Liver (tissue), 9 donors: Measurements from ENCODE around the gene ILKAP. TPM values are rescaled to one million over a fixed set of nuclear protein-coding genes. Genes with fewer than 3 reads are reported as not detected.

Experiments used
- DNase-seq: peaks from one replicate; pipeline ENCODE4 v3.0.0-alpha.2; 2017; ENCODE audit warnings: low spot score
- H3K27ac ChIP-seq, 2 donors: one replicate each; pipeline ENCODE4 v1.7.0; 2013; ENCODE audit warnings: inconsistent platforms in 2 of 2, low read length in 2 of 2, control low read depth in 1 of 2, low read depth in 1 of 2, mild to moderate bottlenecking in 1 of 2
- H3K27me3 ChIP-seq, 4 donors: one replicate each; pipeline versions ENCODE4 v1.6.1 to v1.7.0; 2013; ENCODE audit warnings: low read length in 3 of 4, inconsistent platforms in 1 of 4, mild to moderate bottlenecking in 1 of 4, moderate library complexity in 1 of 4; ENCODE audit not compliant: control insufficient read depth in 4 of 4, insufficient read depth in 4 of 4
- H3K36me3 ChIP-seq, 4 donors: one replicate each; pipeline versions ENCODE4 v1.6.1 to v1.7.0; 2013; ENCODE audit warnings: low read length in 3 of 4, mild to moderate bottlenecking in 3 of 4, low read depth in 1 of 4, moderate library complexity in 1 of 4; ENCODE audit not compliant: control insufficient read depth in 4 of 4, insufficient read depth in 3 of 4
- H3K4me1 ChIP-seq, 4 donors: one replicate each; pipeline versions ENCODE4 v1.6.1 to v1.7.0; 2013; ENCODE audit warnings: low read length in 3 of 4, mild to moderate bottlenecking in 3 of 4, moderate library complexity in 1 of 4; ENCODE audit not compliant: control insufficient read depth in 4 of 4, insufficient read depth in 4 of 4
- H3K4me3 ChIP-seq, 3 donors: one replicate each; pipeline versions ENCODE4 v1.6.1 to v1.7.0; 2013; ENCODE audit warnings: low read length in 3 of 3, control low read depth in 1 of 3, low read depth in 1 of 3, mild to moderate bottlenecking in 1 of 3
- H3K9ac ChIP-seq, 2 donors: one replicate each; pipeline ENCODE4 v1.7.0; 2013; ENCODE audit warnings: low read length in 2 of 2, mild to moderate bottlenecking in 2 of 2, moderate library complexity in 2 of 2, control low read depth in 1 of 2, low read depth in 1 of 2
- H3K9me3 ChIP-seq, 4 donors: one replicate each; pipeline versions ENCODE4 v1.6.1 to v1.7.0; 2013; ENCODE audit warnings: low read length in 3 of 4; ENCODE audit not compliant: control insufficient read depth in 4 of 4
- ATF3 ChIP-seq: IDR thresholded peaks from 2 replicates; pipeline ENCODE4 v1.6.1; 2016; ENCODE audit warnings: antibody characterized with exemption
- EGR1 ChIP-seq, 2 donors: IDR thresholded peaks; 2 replicates each; pipeline ENCODE4 v1.6.1; 2016 to 2018; ENCODE audit warnings: antibody characterized with exemption in 2 of 2, low read depth in 2 of 2
- FOXA1 ChIP-seq: IDR thresholded peaks from 2 replicates; pipeline ENCODE4 v1.6.1; 2016; ENCODE audit warnings: antibody characterized with exemption
- GABPA ChIP-seq, 2 donors: IDR thresholded peaks in 1 of 2; conservative IDR thresholded peaks in 1 of 2; 2 replicates each; pipeline ENCODE4 v1.6.1; 2016; ENCODE audit warnings: antibody characterized with exemption in 2 of 2, mild to moderate bottlenecking in 1 of 2, moderate library complexity in 1 of 2
- JUND ChIP-seq, 2 donors: IDR thresholded peaks; 2 replicates each; pipeline ENCODE4 v1.6.1; 2016; ENCODE audit warnings: antibody characterized with exemption in 2 of 2
- MAX ChIP-seq: IDR thresholded peaks from 2 replicates; pipeline ENCODE4 v1.6.1; 2016; ENCODE audit warnings: antibody characterized with exemption
- NR2F2 ChIP-seq: IDR thresholded peaks from 2 replicates; pipeline ENCODE4 v1.6.1; 2016; ENCODE audit warnings: antibody characterized with exemption
- RAD21 ChIP-seq, 2 donors: IDR thresholded peaks; 2 replicates each; pipeline ENCODE4 v1.6.1; 2016; ENCODE audit warnings: antibody characterized with exemption in 2 of 2, mild to moderate bottlenecking in 2 of 2
- REST ChIP-seq: IDR thresholded peaks from 2 replicates; pipeline ENCODE4 v1.6.1; 2016; ENCODE audit warnings: antibody characterized with exemption, mild to moderate bottlenecking
- SP1 ChIP-seq: IDR thresholded peaks from 2 replicates; pipeline ENCODE4 v1.6.1; 2018; ENCODE audit warnings: antibody characterized with exemption, mild to moderate bottlenecking
- YY1 ChIP-seq: IDR thresholded peaks from 2 replicates; pipeline ENCODE4 v1.6.1; 2016; ENCODE audit warnings: antibody characterized with exemption, mild to moderate bottlenecking
- ZBTB33 ChIP-seq: IDR thresholded peaks from 2 replicates; pipeline ENCODE4 v1.6.1; 2016; ENCODE audit warnings: antibody characterized with exemption
- WGBS: extraction: QIAGEN DNeasy Blood & Tissue Kit; methylation state at CpG from one replicate; pipeline ENCODE4 v1.1.7; 2013; 5-methylcytosine and 5-hydroxymethylcytosine counted together
- polyA plus RNA-seq, 2 donors: library from polyadenylated mRNA; stranded (reverse) in 1 of 2; unstranded in 1 of 2; fragments of 200-250 nt in 1 of 2; fragments of >200 nt in 1 of 2; fragmentation: Nextera tagmentation in 1 of 2; extraction: Ambion mirVana in 1 of 2; gene quantifications; one replicate each; pipeline versions ENCODE4 v1.2.1 to v1.2.3, GENCODE V29; 2013 to 2015
- total RNA-seq, 2 donors: library from RNA; depleted of rRNA; stranded (reverse); fragments of >200 nt; gene quantifications; one replicate each; pipeline ENCODE4 v1.2.3, GENCODE V29; 2014
- donor health status: healthy.
- donor health status: healthy.
- donor health status: healthy.
- donor health status: healthy.
- donor health status: healthy.

Gene ILKAP
- total and polyA plus RNA-seq, 4 donors, result 15.0 to 21.1 (median 20.0) TPM

GRCh38 chr2:238251331-238251730 lies 47.8 kb upstream of the ILKAP start:
- Histone ChIP-seq H3K36me3 (peaks cover 13 to 85% (median 48%) of the 10 kb centered on the region in 4 donors), H3K4me1 (no peaks in the 10 kb centered on the region), H3K9me3 (no peaks in the 10 kb centered on the region), H3K4me3 (no peak overlapping the region), H3K27me3 (no peaks in the 10 kb centered on the region), H3K9ac (no peak overlapping the region), H3K27ac (no peak overlapping the region)
- no peak for DNase-seq
- WGBS, result 97% methylated on average over 12 of the region's 12 CpGs
- TF ChIP-seq REST, result no peak
- TF ChIP-seq ATF3, result no peak
- no peak for TF ChIP-seq EGR1 (IDR thresholded peaks at IDR 0.05; ENCODE audit: low read depth in 2 of 2)
- TF ChIP-seq MAX, result no peak
- TF ChIP-seq YY1, result no peak
- no peak for TF ChIP-seq RAD21 (IDR thresholded peaks at IDR 0.05)
- no peak for TF ChIP-seq JUND (IDR thresholded peaks at IDR 0.05)
- TF ChIP-seq NR2F2, result no peak
- no peak for TF ChIP-seq GABPA (IDR thresholded peaks at IDR 0.05 in 1 of 2, conservative IDR thresholded peaks at IDR 0.05 in 1 of 2)
- no peak for TF ChIP-seq SP1
- TF ChIP-seq ZBTB33, result no peak
- no peak for TF ChIP-seq FOXA1

- H3K9me3 ChIP-seq, result no peaks in the 10 kb centered on the region
- no peak overlapping the region for H3K9ac ChIP-seq
- no peaks in the 10 kb centered on the region for H3K4me1 ChIP-seq
- WGBS, result 97% methylated on average over 7 of the region's 7 CpGs
- TF ChIP-seq EGR1 (IDR thresholded peaks at IDR 0.05; ENCODE audit: low read depth in 2 of 2) (no peak), ATF3 (no peak)
- DNase-seq, result no peak
- H3K27me3 ChIP-seq, result no peaks in the 10 kb centered on the region
- H3K27ac ChIP-seq, result no peak overlapping the region
- peaks cover 13 to 85% (median 48%) of the 10 kb centered on the region in 4 donors for H3K36me3 ChIP-seq
- no peak overlapping the region for H3K4me3 ChIP-seq
Observed at GRCh38 chr2:238250896-238251295, 47.4 kb upstream of the ILKAP start.
